MM.1S (cell line): Measurements from ENCODE around the gene GRIA3.

Source experiments
- DNase-seq: peaks from one replicate; pipeline ENCODE4 v3.0.0-alpha.2; 2015
- H2AFZ ChIP-seq: fragments of 300-600 bp; sonication (generic); 2 replicates; pipeline ENCODE4 v1.6.0; 2016; ENCODE audit warnings: antibody characterized with exemption, low read length
- H3F3A ChIP-seq: fragments of 300-600 bp; sonication (generic); 2 replicates; pipeline ENCODE4 v1.6.1; 2016; ENCODE audit warnings: mild to moderate bottlenecking, antibody characterized with exemption, low read length, moderate library complexity, mixed read lengths; ENCODE audit not compliant: insufficient read depth
- H3K27ac ChIP-seq: fragments of 300-600 bp; sonication (generic); 2 replicates; pipeline ENCODE4 v1.5.1; 2016; ENCODE audit warnings: mild to moderate bottlenecking, low read length
- H3K27me3 ChIP-seq: fragments of 300-600 bp; sonication (generic); replicated peaks from 2 replicates; pipeline ENCODE4 v1.6.0; 2016; ENCODE audit warnings: low read length; ENCODE audit not compliant: insufficient read depth
- H3K36me3 ChIP-seq: fragments of 300-600 bp; sonication (generic); replicated peaks from 2 replicates; pipeline ENCODE4 v1.6.1; 2016; ENCODE audit warnings: mild to moderate bottlenecking, low read length, mixed read lengths; ENCODE audit not compliant: insufficient read depth
- H3K4me1 ChIP-seq: fragments of 300-600 bp; sonication (generic); 2 replicates; pipeline ENCODE4 v1.6.1; 2016; ENCODE audit warnings: low read length, mixed read lengths
- H3K4me2 ChIP-seq: fragments of 300-600 bp; sonication (generic); 2 replicates; pipeline ENCODE4 v1.6.0; 2016; ENCODE audit warnings: low read depth, low read length
- H3K4me3 ChIP-seq: fragments of 300-600 bp; sonication (generic); 2 replicates; pipeline ENCODE4 v1.5.1; 2016; ENCODE audit warnings: low read length, mixed read lengths
- H3K79me2 ChIP-seq: fragments of 300-600 bp; sonication (generic); 2 replicates; pipeline ENCODE4 v1.6.1; 2016; ENCODE audit warnings: mixed run types, low read length, mixed read lengths
- H3K9ac ChIP-seq: fragments of 300-600 bp; sonication (generic); 2 replicates; pipeline ENCODE4 v1.6.1; 2016; ENCODE audit warnings: low read length, mixed read lengths
- H3K9me2 ChIP-seq: fragments of 300-600 bp; sonication (generic); replicated peaks from 2 replicates; pipeline ENCODE4 v1.6.1; 2016; ENCODE audit warnings: mild to moderate bottlenecking, low read length, mixed read lengths; ENCODE audit not compliant: insufficient read depth
- H3K9me3 ChIP-seq: fragments of 300-600 bp; sonication (generic); replicated peaks from 2 replicates; pipeline ENCODE4 v1.6.1; 2016; ENCODE audit warnings: mild to moderate bottlenecking, low read length, mixed read lengths; ENCODE audit not compliant: insufficient read depth
- H4K20me1 ChIP-seq: fragments of 300-600 bp; sonication (generic); 2 replicates; pipeline ENCODE4 v1.6.1; 2016; ENCODE audit warnings: mild to moderate bottlenecking, low read length, moderate library complexity, mixed read lengths; ENCODE audit not compliant: insufficient read depth
- EZH2 ChIP-seq: fragments of 300-600 bp; sonication (generic); optimal IDR thresholded peaks from 2 replicates; pipeline ENCODE3; 2017; ENCODE audit warnings: low read depth, mild to moderate bottlenecking, antibody characterized with exemption, low read length, mixed read lengths
- EZH2phosphoT487 ChIP-seq: fragments of 300-600 bp; sonication (generic); IDR thresholded peaks from 2 replicates; pipeline ENCODE4 v1.6.1; 2018; ENCODE audit warnings: antibody characterized with exemption, low read length
- TF ChIP-seq, protein P1 (sequence below): fragments of 300-600 bp; sonication (generic); IDR thresholded peaks from 2 replicates; pipeline ENCODE4 v1.5.1; 2016; ENCODE audit warnings: antibody characterized with exemption, low read length, mixed read lengths

GRIA3 gene

DNA sequence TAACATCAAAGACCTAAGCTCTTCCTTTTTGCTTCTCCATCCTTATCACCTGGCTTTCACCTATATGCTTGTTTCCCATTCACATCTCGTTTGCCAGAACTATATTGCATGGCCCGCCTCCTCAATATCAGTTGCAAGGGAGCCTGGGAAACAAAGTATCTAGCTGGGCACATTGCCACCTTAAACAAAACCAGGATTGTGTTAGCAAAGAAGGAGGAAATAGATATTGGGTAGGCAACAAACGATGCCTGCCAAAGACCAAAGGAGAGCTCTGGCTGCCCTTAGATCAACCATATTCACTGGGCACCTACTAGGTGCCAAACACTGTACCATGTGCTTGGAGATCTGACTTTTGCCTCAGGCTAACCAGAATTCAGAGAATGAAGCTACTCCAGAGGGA, 107.5 kb downstream of the GRIA3 start:
- no peak overlapping the region for H3K4me2 ChIP-seq
- H3K4me3 ChIP-seq: no peak overlapping the region
- H3K9ac ChIP-seq: no peak overlapping the region
- no peak overlapping the region for H2AFZ ChIP-seq
- no peaks in the 10 kb centered on the region for H3K79me2 ChIP-seq
- H3F3A ChIP-seq: no peaks in the 10 kb centered on the region
- H3K27me3 ChIP-seq: no peaks in the 10 kb centered on the region
- TF ChIP-seq, protein P1, sequence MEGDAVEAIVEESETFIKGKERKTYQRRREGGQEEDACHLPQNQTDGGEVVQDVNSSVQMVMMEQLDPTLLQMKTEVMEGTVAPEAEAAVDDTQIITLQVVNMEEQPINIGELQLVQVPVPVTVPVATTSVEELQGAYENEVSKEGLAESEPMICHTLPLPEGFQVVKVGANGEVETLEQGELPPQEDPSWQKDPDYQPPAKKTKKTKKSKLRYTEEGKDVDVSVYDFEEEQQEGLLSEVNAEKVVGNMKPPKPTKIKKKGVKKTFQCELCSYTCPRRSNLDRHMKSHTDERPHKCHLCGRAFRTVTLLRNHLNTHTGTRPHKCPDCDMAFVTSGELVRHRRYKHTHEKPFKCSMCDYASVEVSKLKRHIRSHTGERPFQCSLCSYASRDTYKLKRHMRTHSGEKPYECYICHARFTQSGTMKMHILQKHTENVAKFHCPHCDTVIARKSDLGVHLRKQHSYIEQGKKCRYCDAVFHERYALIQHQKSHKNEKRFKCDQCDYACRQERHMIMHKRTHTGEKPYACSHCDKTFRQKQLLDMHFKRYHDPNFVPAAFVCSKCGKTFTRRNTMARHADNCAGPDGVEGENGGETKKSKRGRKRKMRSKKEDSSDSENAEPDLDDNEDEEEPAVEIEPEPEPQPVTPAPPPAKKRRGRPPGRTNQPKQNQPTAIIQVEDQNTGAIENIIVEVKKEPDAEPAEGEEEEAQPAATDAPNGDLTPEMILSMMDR: no peak
- no peak for TF ChIP-seq EZH2
- TF ChIP-seq EZH2phosphoT487: no peak
- no peaks in the 10 kb centered on the region for H4K20me1 ChIP-seq
- no peaks in the 10 kb centered on the region for H3K9me2 ChIP-seq
- H3K4me1 ChIP-seq: no peaks in the 10 kb centered on the region
- H3K9me3 ChIP-seq: no peaks in the 10 kb centered on the region
- no peak overlapping the region for H3K27ac ChIP-seq
- no peaks in the 10 kb centered on the region for H3K36me3 ChIP-seq
- no peak for DNase-seq

DNA sequence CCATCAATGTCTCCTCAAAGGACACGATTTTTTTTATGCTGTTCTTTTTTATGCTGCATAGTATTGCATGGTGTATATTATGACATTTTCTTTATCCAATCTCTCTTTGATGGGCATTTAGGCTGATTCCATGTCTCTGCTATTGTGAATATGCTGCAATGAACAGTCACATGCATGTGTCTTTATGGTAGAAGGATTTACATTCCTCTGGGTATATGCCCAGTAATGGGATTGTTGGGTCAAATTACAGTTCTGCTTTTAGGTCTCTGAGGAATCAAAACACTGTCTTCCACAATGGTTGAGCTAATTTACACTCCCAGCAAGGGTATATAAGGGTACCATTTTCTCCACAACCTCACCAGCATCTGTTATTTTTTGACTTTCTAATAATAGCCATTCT, 113.9 kb downstream of the GRIA3 start:
- H3K4me1 ChIP-seq: no peaks in the 10 kb centered on the region
- no peak for DNase-seq
- TF ChIP-seq EZH2 (no peak), EZH2phosphoT487 (no peak)
- TF ChIP-seq, protein P1: no peak
- H3K79me2 ChIP-seq: no peaks in the 10 kb centered on the region
- H3K9me2 ChIP-seq: no peaks in the 10 kb centered on the region
- no peaks in the 10 kb centered on the region for H4K20me1 ChIP-seq
- H3K4me2 ChIP-seq: no peak overlapping the region
- H3K9ac ChIP-seq: no peak overlapping the region
- no peaks in the 10 kb centered on the region for H3F3A ChIP-seq
- no peak overlapping the region for H3K4me3 ChIP-seq
- H3K9me3 ChIP-seq: no peaks in the 10 kb centered on the region
- no peaks in the 10 kb centered on the region for H3K36me3 ChIP-seq
- no peak overlapping the region for H3K27ac ChIP-seq
- H2AFZ ChIP-seq: no peak overlapping the region
- H3K27me3 ChIP-seq: no peaks in the 10 kb centered on the region

DNA sequence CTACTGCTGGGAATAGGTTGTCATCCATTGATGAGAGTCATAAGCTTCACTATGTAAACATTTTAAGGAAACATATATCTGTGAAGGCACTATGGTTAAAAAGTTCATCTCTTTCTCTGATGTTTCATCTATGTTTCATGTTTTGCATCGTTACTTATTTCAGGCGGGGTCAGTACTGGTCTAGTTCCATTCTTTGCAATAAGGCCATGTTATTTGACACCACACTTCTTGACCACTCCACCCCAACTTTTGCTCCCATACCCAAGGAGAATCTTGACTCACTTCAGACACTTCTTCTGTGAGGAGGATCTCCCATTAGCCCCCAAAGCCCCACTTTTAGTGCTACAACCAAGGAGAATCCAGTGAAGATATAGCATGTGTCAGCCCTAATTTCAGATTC, 119.4 kb downstream of the GRIA3 start:
- no peak overlapping the region for H3K4me2 ChIP-seq
- no peak for DNase-seq
- no peak overlapping the region for H3K4me3 ChIP-seq

More for the DNA sequence above, 119.4 kb downstream of the GRIA3 start:
- Histone ChIP-seq H3K79me2 (no peaks in the 10 kb centered on the region), H3K27me3 (no peaks in the 10 kb centered on the region), H3K4me1 (no peaks in the 10 kb centered on the region), H4K20me1 (no peaks in the 10 kb centered on the region), H3K36me3 (no peaks in the 10 kb centered on the region), H3K9me3 (no peaks in the 10 kb centered on the region), H3K9ac (no peak overlapping the region), H3K27ac (no peak overlapping the region), H2AFZ (no peak overlapping the region), H3F3A (no peaks in the 10 kb centered on the region), H3K9me2 (no peaks in the 10 kb centered on the region)
- TF ChIP-seq, protein P1: no peak
- TF ChIP-seq EZH2 (no peak), EZH2phosphoT487 (no peak)
